SHP77 (cell line): ENCODE measurements around the gene CD164L2.
"Not testable (repeated sequence)": the region's sequence is repeated elsewhere in the genome, so short reads cannot be mapped to it uniquely, and the experiment has no call there.

Experiments
- DNase-seq, 2 experiments: peaks; one replicate each; lab custom pipeline; 2025; lab: John Stamatoyannopoulos, UW

The CD164L2 gene

DNA sequence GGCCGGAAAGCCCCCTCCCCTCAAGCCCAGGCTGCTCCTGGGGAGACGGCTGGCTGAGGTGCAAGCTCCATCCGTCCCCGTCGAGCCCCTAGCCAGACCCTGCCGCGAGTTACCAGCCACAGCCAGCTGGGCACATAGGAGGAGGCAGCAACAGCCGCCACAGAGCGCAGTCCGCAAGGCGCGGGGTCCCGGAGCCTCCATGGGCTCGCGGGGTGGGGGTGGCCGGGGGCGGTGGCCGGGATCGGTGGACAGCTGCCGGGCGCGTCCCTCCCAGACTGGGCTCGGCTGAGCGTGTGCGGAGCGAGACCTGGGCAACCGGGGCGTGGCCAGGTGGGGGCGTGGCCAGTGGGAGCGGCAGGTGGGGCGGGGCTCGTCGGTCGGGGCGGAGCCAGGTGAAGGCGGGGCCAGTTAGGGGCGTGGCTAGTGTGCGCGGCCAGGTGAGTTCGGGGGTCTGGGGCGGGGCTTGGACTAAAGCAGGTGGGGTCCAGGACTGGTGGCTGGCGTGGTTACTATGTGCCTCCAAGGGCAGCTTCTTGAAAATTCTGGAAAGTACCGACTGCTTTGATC lies at the start of gene CD164L2:
CD164L2 (minus strand) TSS at position 295 of the 567 bp plus-strand sequence; CDS start at position 201, 94 bp downstream.
- no peak for DNase-seq

DNA sequence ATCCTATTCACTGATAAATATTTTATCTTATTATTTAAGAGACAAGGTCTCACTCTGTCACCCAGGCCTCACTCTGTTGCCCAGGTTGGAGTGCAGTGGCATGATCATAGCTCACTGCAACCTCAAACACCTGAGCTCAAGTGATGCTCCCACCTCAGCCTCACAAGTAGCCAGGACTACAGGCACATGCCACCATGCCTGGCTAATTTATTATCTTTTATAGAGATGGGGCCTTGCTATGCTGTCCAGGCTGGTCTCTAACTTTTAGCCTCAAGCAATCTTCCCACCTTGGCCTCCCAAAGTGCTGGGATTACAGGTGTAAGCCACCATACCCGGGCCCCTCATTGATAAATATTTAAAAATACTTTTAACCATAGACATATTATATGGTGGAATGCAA lies 49.6 kb upstream of the CD164L2 start:
- not testable (repeated sequence) for DNase-seq

DNA sequence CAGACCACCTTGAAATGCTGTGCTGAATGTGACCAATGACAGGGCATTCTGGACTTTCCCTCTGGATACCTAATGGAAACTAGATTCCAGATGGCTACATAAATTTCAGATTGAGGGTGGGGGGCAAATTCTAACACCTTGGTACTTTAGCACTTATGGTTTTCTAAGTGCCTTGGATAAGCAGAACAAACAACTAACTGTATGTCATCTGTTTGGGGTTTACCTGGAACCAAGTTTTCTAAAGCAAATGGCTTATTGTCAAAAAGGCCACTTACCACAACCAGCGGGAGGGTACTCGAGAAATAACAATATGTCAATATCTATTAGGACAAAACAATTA lies 48.4 kb upstream of the CD164L2 start:
- DNase-seq = no peak

DNA sequence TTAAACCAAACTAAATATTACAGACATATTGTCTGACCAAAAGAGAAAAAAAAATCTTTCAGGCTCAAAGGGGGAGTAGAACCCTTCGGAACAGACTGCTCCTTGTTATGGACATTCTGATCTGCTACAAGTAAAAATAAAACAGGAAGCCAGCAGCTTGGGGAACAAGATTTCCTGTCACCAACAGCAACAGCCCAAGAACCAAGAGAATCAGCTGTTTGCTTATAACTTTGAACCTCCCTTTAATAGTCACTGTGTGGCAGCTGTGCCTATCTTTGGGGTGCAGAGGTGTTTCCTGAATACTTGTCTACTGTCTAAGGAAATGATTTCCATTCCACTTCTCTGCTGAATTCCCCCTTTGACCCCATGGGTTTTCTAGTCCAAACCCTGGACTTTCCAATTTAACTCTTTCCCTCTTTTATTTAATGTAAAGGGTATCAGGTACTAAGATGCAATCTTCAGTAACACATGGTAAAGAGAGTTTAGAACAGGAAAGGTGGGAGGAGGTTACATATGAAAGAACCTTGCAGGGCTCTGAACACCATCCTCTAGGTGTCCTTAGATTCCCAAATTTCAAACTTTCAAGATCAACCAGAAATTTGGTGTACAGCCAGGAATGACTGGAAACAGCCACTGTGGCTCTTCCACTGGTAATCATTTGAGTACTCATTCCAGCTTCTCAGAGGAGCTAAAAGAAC lies 47.9 kb upstream of the CD164L2 start:
- no peak for DNase-seq

DNA sequence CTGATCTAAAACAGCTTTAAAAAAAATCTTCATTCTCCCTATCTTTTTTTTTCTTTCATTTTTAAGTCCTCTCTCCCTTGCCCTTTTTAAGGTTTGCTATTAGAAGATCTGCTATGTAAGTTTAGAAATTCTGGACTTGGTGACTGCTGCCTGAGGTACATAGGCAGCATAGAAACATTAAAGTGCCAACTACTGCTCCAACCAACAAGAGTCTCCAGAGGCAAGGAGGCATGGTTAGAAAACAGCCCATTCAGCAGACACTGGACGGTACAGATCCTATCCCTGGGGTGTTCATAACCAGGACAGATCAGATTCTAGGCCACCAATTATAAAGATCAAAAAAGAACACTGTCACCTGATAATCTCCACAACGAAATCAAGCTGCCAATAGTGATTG lies 45.9 kb upstream of the CD164L2 start:
- no peak for DNase-seq

DNA sequence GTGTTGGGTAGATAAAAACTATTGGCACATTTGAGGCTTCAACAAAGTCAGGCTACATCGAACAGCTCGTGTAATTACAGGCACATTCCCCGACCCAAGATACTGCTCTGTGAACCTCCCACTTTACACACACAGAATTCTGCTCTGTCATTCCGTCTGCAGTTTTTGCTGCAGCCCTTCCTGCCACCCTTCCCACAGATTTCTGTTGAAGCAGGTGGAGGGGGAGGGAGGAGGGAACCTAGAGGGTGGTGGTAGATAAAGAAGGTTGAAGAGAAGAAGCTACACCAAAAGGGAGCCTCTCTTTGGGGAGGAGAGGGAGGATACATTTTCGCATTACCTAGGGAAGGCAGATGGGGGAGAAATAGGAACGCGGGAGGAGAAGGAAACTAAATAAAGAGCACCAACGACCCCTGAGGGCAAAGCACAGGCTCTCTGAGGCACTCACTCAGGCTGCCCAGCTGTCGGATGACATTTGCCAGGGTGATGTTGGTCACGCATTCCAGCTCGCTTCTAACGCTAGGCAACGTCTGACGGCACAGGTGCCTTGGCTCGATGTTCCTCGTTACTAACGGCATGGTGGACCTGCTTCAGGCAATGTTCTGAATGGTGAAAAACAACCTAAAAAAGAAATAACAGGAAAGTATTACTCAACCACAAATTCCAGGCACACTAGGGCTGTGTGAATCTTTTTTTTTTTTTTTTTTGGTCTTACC lies 45.3 kb upstream of the CD164L2 start:
- peak; percentile 82 to 83 for DNase-seq

DNA sequence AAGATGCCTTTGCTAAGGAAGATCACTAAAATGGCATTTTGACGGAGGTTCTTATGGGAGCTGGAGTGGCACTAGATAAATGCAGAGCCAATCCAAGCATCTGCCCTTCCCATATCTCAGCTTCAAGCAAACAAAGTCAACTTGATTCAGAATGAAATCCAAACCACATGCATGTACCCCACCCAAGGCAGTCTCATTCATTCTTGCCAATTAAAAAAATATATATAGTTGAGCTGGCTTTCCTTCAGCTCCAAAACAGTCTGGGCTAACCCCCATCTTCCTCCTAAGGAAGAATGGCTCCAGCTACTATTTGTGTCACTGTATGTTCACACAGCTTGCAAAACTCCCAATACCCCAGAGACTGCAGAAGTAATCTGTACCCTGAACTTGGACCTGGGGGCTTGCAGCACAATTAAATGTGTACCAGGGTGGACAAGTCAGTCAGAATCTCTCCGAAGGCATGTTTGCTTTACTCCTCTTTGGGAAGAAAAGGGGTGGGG lies 44.7 kb upstream of the CD164L2 start:
- DNase-seq = no peak

DNA sequence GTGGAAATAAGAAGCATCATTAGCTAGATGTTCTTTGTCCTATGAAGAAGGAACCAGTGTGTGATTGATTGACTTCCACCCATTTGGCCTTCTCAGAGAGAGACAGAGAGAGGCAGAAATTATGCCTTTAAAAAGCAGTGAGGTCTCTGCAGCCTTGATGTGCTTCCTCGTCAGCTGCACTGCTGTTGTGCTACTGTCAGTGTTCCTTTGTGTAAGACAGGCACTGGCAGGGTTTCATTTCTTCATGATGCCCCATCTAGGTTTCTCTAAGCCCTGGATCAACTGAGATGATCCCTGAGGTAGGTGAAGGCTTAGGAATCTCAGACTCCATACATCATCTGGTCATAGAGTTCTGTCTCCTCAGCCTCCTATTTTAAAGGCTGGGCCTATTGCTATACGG lies 44.2 kb upstream of the CD164L2 start:
- DNase-seq = no peak

DNA sequence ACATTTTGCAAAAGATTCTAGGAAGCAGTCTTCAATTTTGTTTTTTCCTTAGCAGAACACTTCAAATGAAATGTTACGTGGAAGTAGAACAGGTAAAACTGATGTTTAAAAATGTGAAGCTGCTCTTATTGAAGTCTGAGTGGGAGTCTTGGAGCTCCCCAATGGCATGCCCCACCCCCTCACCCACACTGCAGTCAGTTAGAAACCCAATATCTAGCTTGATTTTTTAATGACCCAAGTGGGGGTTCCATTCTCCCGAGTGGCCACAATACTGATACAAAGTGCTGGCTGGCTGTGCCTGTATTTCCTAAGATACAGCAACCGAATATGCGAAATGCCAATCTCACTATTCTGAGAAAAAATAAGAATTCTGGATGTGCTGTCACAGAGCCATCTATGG lies 40.6 kb upstream of the CD164L2 start:
- no peak for DNase-seq

DNA sequence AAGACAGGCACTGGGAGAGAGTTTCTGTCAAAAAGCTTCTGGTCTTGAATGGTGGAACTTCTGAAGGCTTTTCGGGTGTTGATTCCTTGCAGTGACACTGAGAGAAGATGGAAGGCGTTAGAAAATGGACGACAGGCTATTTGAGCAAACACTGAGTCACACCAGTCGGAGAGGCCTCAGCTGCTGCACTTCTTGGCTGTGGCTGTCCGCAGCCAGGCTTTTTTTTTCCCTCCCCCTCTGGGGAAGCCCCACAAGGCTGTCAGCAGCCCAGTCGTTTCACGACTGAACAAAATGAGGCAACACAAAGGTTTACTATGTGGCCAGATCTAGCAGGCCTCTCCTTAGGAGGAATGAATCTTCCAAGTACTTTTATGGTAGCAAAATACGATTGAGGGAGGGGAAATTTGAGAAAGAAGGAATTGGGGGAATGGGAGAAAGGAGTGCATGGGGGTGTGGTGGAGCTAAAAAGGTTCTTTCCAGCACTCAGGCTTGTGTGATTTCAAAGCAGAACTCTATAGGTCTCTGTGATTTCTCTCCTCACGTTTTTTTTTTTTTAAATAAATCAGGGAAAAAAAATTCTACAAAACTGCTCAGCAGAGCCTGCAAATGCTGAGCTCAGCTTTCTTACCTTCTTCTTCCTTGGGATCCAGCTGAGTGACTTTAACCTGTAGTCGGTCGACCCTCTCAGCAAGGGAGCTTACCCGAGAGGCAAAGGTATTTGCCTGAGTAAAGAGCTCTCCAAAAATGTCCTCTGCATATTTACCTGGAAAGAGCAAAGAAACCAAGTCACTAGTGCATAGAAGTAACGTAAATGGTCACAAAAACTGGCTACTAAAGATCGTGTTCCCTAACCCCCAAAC lies 35.4 kb upstream of the CD164L2 start:
- peak; percentile 61 to 80 for DNase-seq

DNA sequence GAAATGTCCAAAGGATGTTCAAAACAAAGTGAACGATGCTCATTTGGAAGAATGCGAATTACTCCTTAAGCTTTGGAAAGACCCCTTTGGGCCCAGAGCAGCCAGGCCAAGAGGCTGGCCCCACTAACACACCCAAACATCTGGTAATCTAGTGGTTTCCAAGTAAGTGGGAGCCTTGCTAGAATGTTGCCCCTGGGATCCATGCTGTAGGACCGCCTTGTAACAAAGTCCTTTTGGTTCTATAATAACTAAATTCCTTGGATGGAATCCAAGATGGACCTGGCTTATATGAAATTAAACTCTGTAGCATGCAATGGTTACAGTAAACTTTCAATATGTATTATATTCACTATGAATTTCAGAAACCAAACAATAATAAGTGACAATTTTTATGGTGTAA lies 34.6 kb upstream of the CD164L2 start:
- no peak for DNase-seq

DNA sequence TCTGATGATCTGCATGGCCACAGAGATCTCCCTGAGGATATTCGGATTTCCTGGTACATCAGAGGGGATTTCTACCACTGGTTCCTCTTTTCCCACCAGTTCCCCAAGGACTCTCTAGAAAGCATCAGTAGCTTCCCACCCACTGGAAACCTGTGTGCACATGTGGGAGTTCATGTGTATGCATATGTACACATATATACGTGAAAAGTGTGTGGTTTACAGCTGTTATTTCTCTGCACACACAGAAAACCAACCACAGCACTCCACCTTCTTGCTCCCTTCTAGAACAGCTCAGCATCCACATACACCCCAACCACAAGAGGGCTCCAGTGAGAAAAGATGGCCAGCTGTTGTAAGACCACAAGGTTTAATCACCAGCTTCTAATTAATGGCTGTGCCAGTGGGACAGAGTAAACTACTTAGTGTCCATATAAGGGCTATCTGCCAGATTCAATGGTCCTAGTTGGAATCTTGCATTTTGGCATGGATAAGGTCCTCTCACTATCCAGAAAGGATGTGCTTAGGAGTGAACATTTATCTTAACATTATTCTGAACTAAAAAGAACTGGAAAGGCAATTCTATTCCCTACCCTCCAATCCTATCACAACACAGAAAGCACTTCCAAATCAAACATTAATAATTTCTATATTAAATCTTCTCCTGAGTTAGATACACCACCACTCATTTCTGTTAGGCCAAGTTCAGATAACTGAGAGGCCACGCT lies 33.4 kb upstream of the CD164L2 start:
- peak; percentile 16 to 44 for DNase-seq

DNA sequence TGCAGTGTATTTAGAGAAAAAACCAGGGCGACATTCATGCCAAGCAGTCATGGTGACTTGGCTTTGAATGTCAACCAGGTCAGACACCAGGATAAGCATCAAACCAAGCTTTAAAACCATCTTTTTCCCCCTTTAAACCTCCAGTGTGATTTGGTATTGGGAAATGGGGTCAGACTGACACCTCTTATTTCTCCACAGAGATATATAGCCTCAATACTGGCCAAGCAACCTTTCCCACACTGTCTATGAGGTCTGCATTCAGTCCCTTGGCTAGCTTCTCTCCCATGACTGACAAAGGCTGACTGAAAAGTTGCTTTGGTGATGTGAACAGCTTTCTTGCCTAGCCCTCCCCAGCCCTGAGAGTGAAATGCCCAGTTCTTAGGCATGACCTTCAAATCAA lies 31.0 kb upstream of the CD164L2 start:
- no peak for DNase-seq

DNA sequence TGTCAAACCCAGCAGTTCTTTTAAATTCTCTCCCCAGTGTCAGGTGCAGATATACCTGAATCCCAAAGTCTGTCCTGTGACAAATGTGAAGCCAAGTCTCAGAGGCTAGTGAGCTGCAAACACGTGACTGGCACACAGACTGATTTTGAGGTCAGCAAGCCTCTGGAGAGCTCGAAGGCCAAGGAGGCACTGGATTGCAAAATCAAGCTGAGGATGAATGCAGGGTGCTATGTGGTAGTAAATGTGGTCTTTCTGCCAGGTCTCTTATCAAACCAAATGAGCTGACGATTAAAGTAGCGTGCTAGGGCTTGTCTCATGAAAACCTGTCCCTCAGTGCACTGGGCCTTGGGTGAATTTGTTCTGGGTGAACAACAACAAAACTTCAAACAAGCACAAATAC lies 29.9 kb upstream of the CD164L2 start:
- DNase-seq = no peak

DNA sequence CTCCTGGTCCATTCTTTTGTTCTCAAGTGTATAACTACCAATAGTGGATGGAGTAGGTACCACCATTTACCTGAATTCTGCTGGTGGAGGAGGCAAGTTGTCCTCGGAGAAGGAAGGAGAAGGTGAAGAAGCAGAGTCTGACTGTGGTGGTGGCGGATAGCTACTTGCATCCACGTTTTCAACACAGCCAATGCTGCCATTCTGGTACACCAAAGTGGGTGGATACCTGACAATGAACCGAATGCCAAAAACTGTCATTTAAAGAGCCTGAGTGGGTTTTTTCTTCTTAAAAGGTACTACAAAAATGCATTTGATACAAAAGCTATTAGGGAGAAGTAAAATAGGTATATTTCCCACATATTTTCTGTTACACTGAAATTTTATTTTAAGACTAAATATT lies 29.4 kb upstream of the CD164L2 start:
- DNase-seq = no peak

DNA sequence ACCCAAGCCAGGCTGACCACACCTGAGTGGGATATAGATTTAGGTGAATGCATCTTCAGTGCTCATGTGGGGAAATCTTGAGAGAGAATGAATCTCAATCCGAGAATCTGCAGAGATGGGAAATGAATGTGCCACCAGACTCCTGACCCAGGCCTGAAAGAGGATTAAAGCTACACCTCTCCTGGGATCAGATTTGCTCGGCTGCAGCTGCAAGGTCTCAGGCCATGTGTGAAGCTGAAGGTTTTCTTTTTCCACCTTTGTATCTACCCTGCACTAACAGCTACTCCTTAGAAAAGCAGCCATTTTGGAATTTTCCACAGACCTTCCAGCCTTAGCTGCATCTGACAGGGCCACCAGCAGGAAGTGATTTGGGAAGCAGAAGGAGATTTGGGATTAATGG lies 27.6 kb upstream of the CD164L2 start:
- no peak for DNase-seq

DNA sequence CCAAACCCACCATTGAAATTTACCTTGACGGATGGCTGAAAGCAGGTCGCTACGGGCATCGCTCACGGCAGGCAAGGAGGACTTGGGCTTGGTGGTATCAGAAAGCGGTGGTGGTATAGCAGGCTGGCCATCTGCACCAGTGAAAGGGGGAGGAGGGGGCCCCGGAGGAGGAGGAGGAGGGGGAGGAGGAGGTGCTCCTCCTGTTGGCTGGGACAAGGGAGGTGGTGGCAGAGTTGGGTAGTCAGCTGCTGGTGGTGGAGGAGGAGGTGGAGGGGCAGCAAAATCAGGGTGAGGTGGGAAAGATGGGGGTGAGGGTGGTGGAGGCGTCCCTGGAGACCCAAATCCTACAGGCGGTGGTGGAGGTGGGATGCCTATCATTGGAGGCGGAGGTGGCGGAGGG lies 26.5 kb upstream of the CD164L2 start:
- no peak for DNase-seq

DNA sequence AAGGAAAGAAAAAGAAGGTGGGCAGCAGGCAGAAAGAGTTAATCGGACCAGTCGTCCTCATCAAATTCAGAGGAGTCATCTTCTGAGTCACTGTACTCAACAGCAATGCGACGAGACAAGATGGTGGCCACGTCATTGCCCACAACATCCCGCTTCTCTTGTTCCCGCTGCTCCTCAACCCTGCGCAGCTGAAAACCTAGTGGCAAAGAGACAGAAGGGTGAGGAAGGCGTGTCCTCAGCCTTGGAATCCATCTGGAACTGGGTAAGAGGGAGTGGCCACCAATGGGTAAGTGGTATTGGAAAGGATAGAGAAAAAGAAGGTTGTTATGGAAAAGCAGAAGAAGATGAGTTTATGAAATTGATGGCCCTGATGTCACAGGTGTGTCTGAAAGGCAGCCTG lies 25.0 kb upstream of the CD164L2 start:
- no peak for DNase-seq

DNA sequence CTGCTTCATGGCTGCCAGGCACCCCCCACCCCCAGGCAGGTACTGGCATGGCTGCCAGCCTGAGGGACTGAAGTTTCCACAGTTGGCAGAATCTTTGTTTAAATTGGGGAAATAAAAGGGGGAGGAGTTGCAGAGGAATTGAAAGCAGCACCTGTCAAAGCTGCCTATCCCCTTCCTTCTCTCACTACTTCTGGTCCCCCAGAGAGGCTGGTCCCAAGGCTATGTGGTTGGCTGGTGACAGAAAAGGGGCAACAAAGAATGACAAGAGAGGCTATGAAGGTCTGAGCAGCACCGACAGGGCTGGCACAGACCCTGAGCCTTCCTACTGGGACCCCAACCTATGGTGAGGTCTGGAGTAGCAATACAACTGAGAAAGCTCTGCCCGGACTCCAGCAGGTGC lies 23.7 kb upstream of the CD164L2 start:
- not testable (repeated sequence) for DNase-seq

DNA sequence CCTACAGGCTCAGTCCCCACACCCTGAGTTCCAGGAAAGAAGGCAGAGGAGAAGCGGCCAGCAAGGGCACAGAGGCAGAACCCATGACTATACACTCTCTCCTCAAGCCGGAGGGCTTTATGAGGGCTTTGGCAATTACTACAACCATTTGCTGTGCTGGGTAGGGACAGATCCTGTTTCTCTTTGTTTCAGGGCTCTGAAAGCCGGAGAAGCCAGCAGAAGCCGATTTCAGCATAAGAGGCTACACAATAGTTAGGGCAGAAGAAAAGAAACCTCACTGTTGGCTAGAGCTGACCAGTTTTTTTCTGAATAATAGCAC lies 23.2 kb upstream of the CD164L2 start:
- no peak for DNase-seq

DNA sequence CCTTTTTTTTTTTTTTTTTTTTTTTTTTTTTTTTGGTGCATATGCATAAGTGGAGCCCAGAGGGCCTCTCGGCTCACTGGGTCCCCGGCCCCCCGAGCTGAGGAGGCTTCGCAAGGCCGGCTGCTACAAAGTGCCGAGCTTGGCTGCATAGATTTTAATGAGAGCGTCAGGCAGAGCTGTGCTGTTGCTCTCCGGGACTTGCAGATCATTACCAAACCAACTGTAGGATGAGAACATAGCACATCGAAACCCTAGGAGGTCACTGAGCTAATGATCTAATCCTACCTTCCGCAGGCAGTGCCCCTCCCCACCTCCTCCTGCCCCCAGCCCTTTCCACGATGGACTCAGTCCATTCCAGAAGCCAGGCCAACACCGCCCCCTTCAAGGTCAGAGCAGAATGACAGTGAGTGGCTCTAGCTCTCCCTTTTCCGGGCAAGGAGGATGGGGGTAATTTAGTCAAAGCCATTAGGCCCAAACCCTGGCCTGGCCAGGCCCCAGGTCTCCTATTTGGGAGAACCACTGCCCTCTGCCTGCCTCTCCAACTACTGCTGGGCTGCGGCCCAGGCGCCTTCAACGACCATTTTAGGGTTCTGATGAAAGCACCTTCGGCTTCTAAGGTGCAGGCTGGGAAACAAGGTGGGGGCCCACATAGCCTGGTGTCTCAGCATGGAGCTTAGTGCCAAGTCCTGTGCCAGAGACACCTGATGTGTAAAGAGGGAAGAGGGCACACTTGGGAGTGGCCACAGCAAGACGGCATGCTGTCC lies 22.6 kb upstream of the CD164L2 start:
- DNase-seq = not testable (repeated sequence)
